Measurements from ENCODE around the gene RUSC1. TPM values are rescaled to one million over a fixed set of nuclear protein-coding genes. Genes with fewer than 3 reads are reported as not detected.

The RUSC1 gene
- total RNA-seq, 1 experiment from 2014 or later: 68.8 TPM

GRCh38 chr1:155320661-155321617 lies at the start of gene RUSC1 (continued):
- TF ChIP-seq ATF6 (CRISPR knock-in tag; IDR thresholded peaks at IDR 0.05) (no peak), JUN (CRISPR knock-in tag; IDR thresholded peaks at IDR 0.05) (no peak), ZNF281 (CRISPR knock-in tag; IDR thresholded peaks at IDR 0.05) (0 out of 2 replicates have a peak, but pooled peaks have one; percentile 56), IRF1 (CRISPR knock-in tag; IDR thresholded peaks at IDR 0.05) (no peak), JAZF1 (CRISPR knock-in tag; IDR thresholded peaks at IDR 0.05) (no peak), ZNF121 (CRISPR knock-in tag; IDR thresholded peaks at IDR 0.05) (no peak), EMX1 (CRISPR knock-in tag; IDR thresholded peaks at IDR 0.05) (peak; percentile 83; the same call in 1 of the 2 replicates), FOXK1 (CRISPR knock-in tag; IDR thresholded peaks at IDR 0.05) (peak; percentile 42), MYBL2 (CRISPR knock-in tag; IDR thresholded peaks at IDR 0.05) (peak; percentile 49; the same call in 1 of the 2 replicates), USF1 (CRISPR knock-in tag; IDR thresholded peaks at IDR 0.05) (0 out of 2 replicates have a peak, but pooled peaks have one; percentile 19), USF2 (CRISPR knock-in tag; IDR thresholded peaks at IDR 0.05) (no peak), ESRRA (CRISPR knock-in tag; IDR thresholded peaks at IDR 0.05; ENCODE audit: borderline replicate concordance) (no peak), GABPB1 (CRISPR knock-in tag; IDR thresholded peaks at IDR 0.05) (no peak), ZBTB43 (CRISPR knock-in tag; IDR thresholded peaks at IDR 0.05) (peak; percentile 58; the same call in 1 of the 2 replicates), ZNF232 (CRISPR knock-in tag; IDR thresholded peaks at IDR 0.05) (no peak), FOXP4 (CRISPR knock-in tag; IDR thresholded peaks at IDR 0.05) (peak; percentile 59; the same call in 1 of the 2 replicates), CREB1 (CRISPR knock-in tag; IDR thresholded peaks at IDR 0.05) (no peak), ELF4 (CRISPR knock-in tag; IDR thresholded peaks at IDR 0.05; ENCODE audit: low read depth) (no peak), TEAD1 (CRISPR knock-in tag; IDR thresholded peaks at IDR 0.05) (peak; percentile 65; the same call in 1 of the 2 replicates), CDX4 (CRISPR knock-in tag; IDR thresholded peaks at IDR 0.05; ENCODE audit: borderline replicate concordance) (no peak), ERG (CRISPR knock-in tag; IDR thresholded peaks at IDR 0.05) (peak; percentile 87), TEAD4 (CRISPR knock-in tag; IDR thresholded peaks at IDR 0.05) (no peak), ATF1 (CRISPR knock-in tag; IDR thresholded peaks at IDR 0.05) (no peak; the same call in 1 of the 2 replicates)

All from WTC11 (cell line).